Motor neuron (in vitro differentiated cells): ENCODE results near the gene UVRAG. TPM values are rescaled to one million over a fixed set of nuclear protein-coding genes. Genes with fewer than 3 reads are reported as not detected.
"Not testable (repeated sequence)": the region's sequence is repeated elsewhere in the genome, so short reads cannot be mapped to it uniquely, and the experiment has no call there.

ENCODE experiments used
- ATAC-seq, 8 experiments: fragments of 200-7000 bp; cut with Tn5 transposase; replicated peaks in 6 of 8; 2 replicates each; pipeline ENCODE4 v1.8.0; 2021; ENCODE audit warnings: mild to moderate bottlenecking in 8 of 8, moderate library complexity in 8 of 8
- H3K27ac ChIP-seq, 2 donors: fragments of 250-450 bp; sonication (Bioruptor Pico); 2 replicates each; pipeline ENCODE4 v1.9.0; 2021; ENCODE audit warnings: antibody characterized with exemption in 2 of 2, mild to moderate bottlenecking in 2 of 2, moderate library complexity in 1 of 2
- H3K4me1 ChIP-seq, 2 donors: fragments of 250-450 bp; sonication (Bioruptor Pico); replicated peaks in 1 of 2; 2 replicates each; pipeline ENCODE4 v1.6.1; 2021; ENCODE audit warnings: antibody characterized with exemption in 2 of 2, mild to moderate bottlenecking in 2 of 2, moderate library complexity in 1 of 2
- H3K4me3 ChIP-seq, 5 donors: fragments of 250-450 bp; sonication (Bioruptor Pico); 2 replicates each; pipeline ENCODE4 v1.9.0; 2021; ENCODE audit warnings: antibody characterized with exemption in 5 of 5, mild to moderate bottlenecking in 5 of 5, moderate library complexity in 4 of 5
- whole genome bisulfite sequencing, 10 experiments: fragments of 450-650 bp; shearing (Covaris generic); methylation state at CpG; one replicate each; pipeline ENCODE4 v1.0.0; 2022; 5-methylcytosine and 5-hydroxymethylcytosine counted together
- in situ Hi-C, 9 experiments: fragments of 400-800 bp; cut with MboI; loops; one replicate each; pipeline ENCODE4 v1.15.0; 2021; ENCODE audit warnings: low sequenced_read_pairs in 9 of 9, low pct_unique_long_range_greater_than_20kb in 2 of 9; ENCODE audit not compliant: unreplicated experiment in 9 of 9
- total RNA-seq, 8 experiments: library from RNA; unstranded; fragments of 300-600 nt; gene quantifications; 2 replicates each; pipeline versions ENCODE4 v1.2.3 to v1.2.4, GENCODE V29; 2022

UVRAG gene
- total RNA-seq, 8 experiments from 2014 or later: 17.2 to 24.4 (median 19.6) TPM

DNA sequence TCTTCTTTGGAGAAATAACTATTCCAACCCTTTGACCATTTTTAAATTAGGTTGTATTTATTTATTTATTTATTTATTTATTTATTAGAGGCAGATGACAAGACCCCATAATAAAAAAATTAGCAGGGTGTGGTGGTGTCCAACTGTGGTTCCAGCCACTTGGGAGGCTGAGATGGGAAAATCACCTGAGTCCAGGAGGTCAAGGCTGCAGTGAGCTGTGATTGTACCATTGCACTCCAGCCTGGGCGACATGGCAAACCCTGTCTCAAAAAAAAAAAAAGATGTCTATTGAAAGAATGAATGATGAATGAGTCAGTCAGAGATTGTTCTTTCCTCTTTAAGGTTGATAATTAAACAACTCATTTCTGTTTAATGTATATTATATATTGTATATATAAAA is 261.7 kb downstream of the UVRAG start:
- Histone ChIP-seq H3K27ac (no peak overlapping the region), H3K4me1 (peaks cover 0 to 18% of the 10 kb centered on the region in 2 donors), H3K4me3 (no peak overlapping the region)
- ATAC-seq: no peak
- WGBS, 10 experiments: 83 to 100% (median 100%) methylated on average over 1 of the region's 1 CpG; no CpG with 5 or more reads in 5 of the 10 experiments
- in situ Hi-C loops: no loop called here

DNA sequence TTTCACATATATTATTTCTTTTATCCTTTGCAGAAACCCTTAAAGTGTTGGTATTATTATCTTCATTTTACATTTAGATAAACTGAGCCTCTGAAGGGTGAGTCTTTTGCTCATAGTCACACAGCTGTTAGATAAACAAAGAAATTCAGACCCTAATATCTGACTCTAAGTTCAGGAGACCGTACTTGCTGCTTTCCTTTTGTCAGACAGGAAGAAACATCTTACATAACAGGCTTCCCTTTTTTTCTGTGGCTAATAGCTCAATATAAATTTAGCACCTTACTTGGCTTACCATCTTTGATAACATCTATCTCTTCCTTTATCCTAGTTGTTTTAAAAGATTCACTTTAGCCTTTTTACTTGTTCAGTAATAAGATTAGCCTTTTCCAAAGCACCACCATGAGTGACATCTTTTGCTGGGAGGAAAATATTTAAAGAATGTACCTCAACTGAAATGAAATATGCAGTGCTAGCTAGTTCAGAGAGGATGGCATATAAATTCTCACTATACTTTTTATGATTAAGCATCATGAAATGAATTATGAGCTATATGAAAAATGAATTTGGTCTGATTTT is 262.7 kb downstream of the UVRAG start:
- no peak overlapping the region for H3K4me3 ChIP-seq

DNA sequence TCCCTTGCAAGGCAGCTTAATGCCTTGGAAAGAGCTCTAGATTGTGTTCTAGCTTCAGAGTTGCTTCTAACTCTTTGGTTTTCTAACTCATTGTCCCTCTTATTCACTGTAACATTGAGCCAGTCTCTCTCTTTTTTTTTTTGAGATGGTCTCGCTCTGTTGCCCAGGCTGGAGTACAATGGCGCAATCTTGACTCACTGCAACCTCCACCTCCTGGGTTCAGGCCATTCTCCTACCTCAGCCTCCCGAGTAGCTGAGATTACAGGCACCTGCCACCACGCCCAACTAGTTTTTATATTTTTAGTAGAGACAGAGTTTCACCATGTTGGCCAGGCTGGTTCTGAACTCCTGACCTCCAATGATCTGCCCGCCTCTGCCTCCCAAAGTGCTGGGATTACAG is 266.1 kb downstream of the UVRAG start:
- in situ Hi-C loops, ATAC-seq, H3K4me3 ChIP-seq, H3K27ac ChIP-seq: not testable (repeated sequence)
- 84 to 100% (median 100%) methylated on average over 1 to 5 of the region's 5 CpGs; no CpG with 5 or more reads in 2 of the 10 experiments for WGBS, 10 experiments
- H3K4me1 ChIP-seq: peaks cover 11 to 29% of the 10 kb centered on the region in 2 donors

More for the DNA sequence above, 262.7 kb downstream of the UVRAG start:
- no peak overlapping the region for H3K27ac ChIP-seq
- no peak for ATAC-seq
- H3K4me1 ChIP-seq: peaks cover 0 to 17% of the 10 kb centered on the region in 2 donors
- in situ Hi-C loops: no loop called here
- 86 to 100% (median 100%) methylated on average over 1 of the region's 1 CpG; no CpG with 5 or more reads in 4 of the 10 experiments for WGBS, 10 experiments

DNA sequence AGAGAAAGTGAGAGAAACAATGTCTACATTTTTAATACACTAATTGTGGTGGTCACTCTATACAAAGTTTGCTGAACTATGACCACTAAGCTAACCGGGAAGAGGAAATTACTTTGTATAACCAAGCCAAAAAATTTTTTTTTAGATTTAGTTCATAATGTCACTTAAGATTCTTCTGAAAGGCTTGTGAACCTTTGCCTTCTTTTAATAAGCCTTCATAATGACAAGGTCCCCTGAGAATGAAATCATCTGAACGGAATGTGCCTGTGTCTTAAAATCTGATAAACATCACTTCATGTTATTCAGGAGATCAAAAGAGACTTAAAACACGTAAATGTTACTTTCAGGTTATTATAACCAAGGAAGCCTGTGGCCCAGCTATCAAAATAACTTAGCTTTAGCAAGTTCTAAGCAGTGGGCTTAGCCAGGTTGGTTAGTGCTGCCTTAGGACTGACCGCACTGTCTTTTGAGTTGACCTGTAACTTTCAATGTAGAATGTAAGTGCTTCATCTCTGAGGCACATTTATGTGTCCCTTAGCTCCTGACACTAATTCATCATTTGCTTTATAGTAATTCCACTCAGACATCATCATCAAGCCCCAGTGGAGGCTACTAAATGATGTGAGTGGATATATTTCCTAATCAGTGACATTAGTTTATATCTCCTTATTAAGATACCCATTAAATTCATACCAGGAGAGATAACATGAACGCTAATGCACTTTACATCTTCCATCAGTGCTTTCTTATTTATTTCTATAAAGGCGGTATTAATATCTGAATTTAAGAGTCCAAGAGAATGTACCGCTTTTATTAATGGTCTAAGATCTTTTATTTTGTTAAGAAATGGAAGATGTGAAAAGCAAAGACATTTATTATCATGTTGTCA is 268.8 kb downstream of the UVRAG start:
- no peak overlapping the region for H3K27ac ChIP-seq
- WGBS, 10 experiments: 67 to 100% (median 92%) methylated on average over 2 to 7 of the region's 7 CpGs
- peaks cover 11 to 42% of the 10 kb centered on the region in 2 donors for H3K4me1 ChIP-seq
- peak in 1 of 8 experiments; percentile 42 for ATAC-seq
- in situ Hi-C loops: no loop called here
- no peak overlapping the region for H3K4me3 ChIP-seq

DNA sequence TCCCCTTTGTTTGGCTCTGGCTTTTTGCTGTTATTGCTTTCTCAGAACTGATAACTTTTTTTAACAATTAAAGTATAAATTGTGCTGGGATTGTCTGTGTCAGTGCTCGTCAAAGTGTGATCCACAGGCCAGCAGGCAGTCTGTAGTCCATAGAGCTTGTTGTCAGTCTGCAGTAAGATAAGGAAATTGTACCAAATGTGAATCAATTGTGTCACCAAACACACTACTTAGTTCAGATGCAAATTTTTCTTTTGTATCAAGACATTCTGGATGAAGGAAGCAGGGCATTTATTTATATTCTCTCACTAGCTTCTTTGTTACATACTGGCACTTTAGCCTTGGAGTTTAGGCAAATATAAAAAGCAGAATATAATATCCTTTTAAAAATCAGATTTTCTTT is 270.3 kb downstream of the UVRAG start:
- H3K4me3 ChIP-seq: no peak overlapping the region
- peak in 5 of 8 experiments; percentile 65 to 73 (median 71) for ATAC-seq
- in situ Hi-C loops: no loop called here
- no peak overlapping the region for H3K27ac ChIP-seq
- H3K4me1 ChIP-seq: peaks cover 11 to 42% of the 10 kb centered on the region in 2 donors
- WGBS, 10 experiments: 9 to 57% (median 21%) methylated on average over 1 of the region's 1 CpG; no CpG with 5 or more reads in 3 of the 10 experiments

DNA sequence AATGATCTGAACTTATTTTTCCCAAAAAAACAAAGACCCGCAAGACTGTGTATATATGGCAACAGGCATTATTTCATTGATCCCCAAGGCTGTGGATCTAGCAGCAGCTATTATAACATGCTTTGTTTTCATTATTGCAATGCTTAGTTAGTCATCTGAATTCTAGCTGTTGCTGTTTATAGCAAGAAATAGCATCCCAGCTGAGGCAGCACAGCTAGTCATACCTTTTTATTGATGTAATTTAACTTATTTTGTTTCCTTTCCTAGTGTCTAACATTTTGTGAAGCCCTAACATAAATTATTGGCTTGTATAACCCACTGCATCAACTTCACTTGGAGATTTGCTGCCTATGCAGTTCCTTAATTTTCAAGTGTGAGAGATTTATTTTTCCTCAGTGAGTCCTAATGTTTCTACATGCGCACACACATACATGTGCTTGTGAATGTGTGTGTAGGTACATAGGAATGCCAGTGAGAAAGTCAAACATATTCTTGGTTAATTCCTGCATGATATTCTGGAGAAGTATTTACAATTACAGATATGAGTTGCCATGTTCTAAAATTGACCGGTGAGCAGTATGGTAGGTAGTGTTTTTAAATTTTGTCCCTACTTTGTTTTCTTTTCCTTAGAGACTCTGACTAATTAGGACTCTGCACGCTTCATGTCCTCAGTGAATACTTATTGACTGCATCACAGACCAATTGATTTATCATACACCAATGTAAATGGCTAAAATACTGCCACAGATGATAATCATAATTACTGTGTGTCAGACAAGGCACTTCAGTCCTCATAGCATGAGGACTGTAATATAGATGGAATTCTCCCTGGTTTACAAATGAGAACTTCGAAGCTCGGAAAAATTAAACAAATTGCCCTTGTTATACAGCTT is 272.0 kb downstream of the UVRAG start:
- ATAC-seq: peak in 2 of 8 experiments; percentile 19 to 25
- Histone ChIP-seq H3K4me1 (peaks cover 11 to 42% of the 10 kb centered on the region in 2 donors), H3K4me3 (no peak overlapping the region), H3K27ac (no peak overlapping the region)
- in situ Hi-C loops: no loop called here
- 85 to 100% (median 97%) methylated on average over 3 to 6 of the region's 6 CpGs for WGBS, 10 experiments

DNA sequence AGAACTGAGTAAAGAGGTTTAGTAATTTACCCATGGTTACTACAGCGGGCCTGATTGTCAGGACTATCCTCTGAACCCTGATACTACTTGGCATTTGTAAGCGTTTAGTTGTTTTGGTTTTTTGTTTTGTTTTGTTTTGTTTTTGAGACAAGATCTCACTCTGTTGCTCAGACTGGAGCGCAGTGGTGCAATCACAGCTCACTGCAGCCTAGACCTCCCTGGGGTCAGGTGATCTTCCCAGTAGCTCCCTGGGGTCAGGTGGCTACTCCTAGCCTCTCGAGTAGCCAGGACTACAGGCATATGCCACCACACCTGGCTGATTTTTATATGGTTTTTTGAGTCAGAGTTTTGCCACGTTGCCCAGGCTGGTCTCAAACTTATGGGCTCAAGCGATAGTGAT is 272.7 kb downstream of the UVRAG start:
- ATAC-seq: no peak

DNA sequence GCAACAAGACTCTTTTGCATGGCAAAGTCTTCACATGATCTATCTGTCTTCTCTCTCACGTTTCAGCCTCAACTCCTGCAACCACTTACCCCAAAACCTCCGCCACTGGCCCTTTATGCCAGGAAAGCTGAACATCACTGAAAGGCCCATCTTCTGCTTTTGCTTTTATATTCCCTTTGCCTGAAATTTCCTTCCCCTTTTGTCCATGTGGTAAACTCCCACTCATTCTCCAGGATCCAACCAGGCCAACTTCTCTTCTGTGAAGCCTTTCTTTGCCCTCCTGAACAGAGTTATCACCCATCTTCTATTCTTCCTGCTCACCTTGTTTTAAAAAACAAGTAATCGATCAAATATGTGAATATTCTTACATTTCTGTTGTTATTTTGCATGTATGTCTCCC is 273.5 kb downstream of the UVRAG start:
- ATAC-seq: no peak
- Histone ChIP-seq H3K4me3 (no peak overlapping the region), H3K27ac (no peak overlapping the region), H3K4me1 (peaks cover 11 to 38% of the 10 kb centered on the region in 2 donors)
- 56 to 100% (median 80%) methylated on average over 1 to 3 of the region's 3 CpGs; no CpG with 5 or more reads in 3 of the 10 experiments for WGBS, 10 experiments
- in situ Hi-C loops: no loop called here

More for the DNA sequence above, 272.7 kb downstream of the UVRAG start:
- Histone ChIP-seq H3K27ac (no peak overlapping the region), H3K4me3 (no peak overlapping the region), H3K4me1 (peaks cover 11 to 42% of the 10 kb centered on the region in 2 donors)
- WGBS, 10 experiments: 85 to 100% (median 93%) methylated on average over 3 to 6 of the region's 6 CpGs
- in situ Hi-C loops: no loop called here

DNA sequence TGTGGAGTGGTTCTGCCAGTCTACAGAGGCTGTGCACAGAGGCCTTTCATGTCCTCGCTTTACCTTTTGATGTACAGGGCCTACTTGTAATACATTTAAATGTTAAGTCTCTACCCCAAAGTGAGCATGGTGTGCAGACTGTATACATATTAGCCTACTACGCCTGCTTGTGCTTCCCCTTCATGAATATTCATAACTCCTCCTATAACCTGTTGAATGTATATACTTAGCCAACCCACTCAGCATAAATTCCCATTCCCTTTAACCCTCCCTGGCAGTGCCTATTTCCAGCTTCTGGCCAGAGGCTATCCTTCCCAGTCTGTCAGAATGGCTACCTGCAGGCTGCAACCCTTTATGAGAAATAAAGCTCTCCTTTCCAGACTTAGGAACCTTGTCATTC is 275.2 kb downstream of the UVRAG start:
- peak in 2 of 8 experiments; percentile 69 to 97 for ATAC-seq
- Histone ChIP-seq H3K4me1 (peaks cover 6 to 22% of the 10 kb centered on the region in 2 donors), H3K27ac (no peak overlapping the region), H3K4me3 (no peak overlapping the region)
- 20 to 100% (median 100%) methylated on average over 1 to 2 of the region's 2 CpGs; no CpG with 5 or more reads in 3 of the 10 experiments for WGBS, 10 experiments
- in situ Hi-C loops: no loop called here

DNA sequence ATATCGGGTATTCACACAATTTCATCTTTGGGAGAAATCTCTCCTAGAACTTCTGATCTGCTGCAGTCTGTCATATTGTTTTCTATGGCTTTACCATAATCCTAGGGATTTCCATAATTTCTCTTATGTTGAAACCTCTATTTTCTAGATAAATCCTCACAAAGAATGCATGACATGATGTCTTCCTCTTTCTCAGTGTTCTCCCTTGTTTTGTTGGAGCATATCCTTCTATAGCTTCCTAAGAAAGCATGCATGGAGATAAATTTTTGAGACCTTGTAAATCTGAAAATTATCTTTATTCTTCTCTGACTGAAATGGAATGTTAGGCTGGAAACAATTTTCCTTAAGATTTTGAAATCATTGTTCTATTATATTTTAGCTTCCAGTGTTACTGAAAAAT is 275.8 kb downstream of the UVRAG start:
- Histone ChIP-seq H3K4me1 (peaks cover 0 to 15% of the 10 kb centered on the region in 2 donors), H3K4me3 (no peak overlapping the region), H3K27ac (no peak overlapping the region)
- 82 to 100% (median 100%) methylated on average over 1 of the region's 1 CpG for WGBS, 10 experiments
- in situ Hi-C loops: no loop called here
- no peak for ATAC-seq

DNA sequence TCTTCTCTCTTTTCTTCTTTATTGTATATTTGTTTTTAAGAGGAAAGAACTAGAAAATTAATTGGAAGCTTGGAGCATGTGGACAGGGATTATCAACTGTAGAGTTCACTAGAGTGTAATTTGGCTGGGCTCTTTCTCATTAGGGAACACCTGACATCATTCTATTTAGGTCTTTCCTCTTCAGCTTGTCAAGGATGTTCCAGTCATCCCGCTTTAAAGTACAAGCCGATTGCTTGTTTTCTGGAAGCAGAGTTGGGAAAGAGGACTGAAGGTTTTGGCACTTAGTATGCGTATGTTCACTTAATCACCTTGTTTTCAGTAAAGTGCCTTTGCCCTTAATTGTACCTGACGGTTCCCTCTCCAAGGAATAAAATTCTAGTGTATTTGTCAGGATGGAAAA is 279.7 kb downstream of the UVRAG start:
- WGBS, 10 experiments: 80 to 100% (median 100%) methylated on average over 1 to 4 of the region's 4 CpGs
- in situ Hi-C loops: no loop called here
- ATAC-seq: no peak

DNA sequence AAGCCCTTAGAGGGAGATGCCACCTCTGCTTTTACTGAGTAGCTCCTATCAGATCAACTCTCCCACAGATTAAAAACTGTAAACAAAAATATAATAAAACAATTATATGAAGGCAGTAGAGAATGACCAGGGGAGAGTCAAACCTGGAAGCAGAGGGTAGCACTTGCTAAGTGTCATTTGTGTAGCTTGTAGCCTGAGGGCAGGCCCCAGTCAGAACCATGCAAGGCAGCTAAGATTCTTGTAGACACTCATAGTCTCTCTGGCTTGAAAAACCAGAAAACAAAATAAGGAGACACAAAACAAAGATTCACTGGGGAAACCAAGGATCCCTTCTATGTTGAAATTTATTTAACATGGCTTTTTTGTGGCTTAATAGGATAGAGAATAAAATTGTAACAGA is 280.9 kb downstream of the UVRAG start:
- Histone ChIP-seq H3K4me1 (no peaks in the 10 kb centered on the region), H3K4me3 (no peak overlapping the region), H3K27ac (no peak overlapping the region)
- in situ Hi-C loops: no loop called here
- ATAC-seq: no peak

More for the DNA sequence above, 279.7 kb downstream of the UVRAG start:
- H3K27ac ChIP-seq: no peak overlapping the region
- no peaks in the 10 kb centered on the region for H3K4me1 ChIP-seq
- H3K4me3 ChIP-seq: no peak overlapping the region

DNA sequence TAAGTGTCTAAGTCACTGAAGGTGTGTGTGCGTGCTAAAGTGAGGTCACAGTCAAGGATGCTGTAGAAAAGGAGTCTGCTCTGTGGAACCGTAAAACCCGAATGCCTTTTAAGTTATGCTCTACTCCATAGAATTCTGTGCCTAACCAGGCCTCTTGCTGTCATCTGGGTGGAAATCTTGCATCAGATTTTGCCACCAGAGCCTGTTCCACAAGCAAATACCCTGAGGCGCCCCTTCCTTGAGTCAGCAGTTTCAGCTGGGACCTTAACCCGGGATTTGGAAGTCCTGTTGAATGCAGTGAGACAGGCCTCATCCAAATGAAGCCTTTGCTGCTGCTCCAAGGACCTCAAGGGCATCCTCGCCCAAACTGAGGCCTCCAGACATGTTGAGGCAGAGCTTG is 281.5 kb downstream of the UVRAG start:
- in situ Hi-C loops: no loop called here
- no peak overlapping the region for H3K4me3 ChIP-seq
- peak in 1 of 8 experiments; percentile 26 for ATAC-seq
- no peak overlapping the region for H3K27ac ChIP-seq
- H3K4me1 ChIP-seq: no peaks in the 10 kb centered on the region
- 60 to 100% (median 89%) methylated on average over 1 to 6 of the region's 6 CpGs for WGBS, 10 experiments
